Liver (tissue), 3 donors: ENCODE data around the gene XDH.

Experiments
- CTCF ChIP-seq: fragments of 150-350 bp; IDR thresholded peaks from 2 replicates; pipeline ENCODE4 v1.5.1; 2017; ENCODE audit warnings: improper control_type of control experiment, low read depth, low read length; ENCODE audit not compliant: missing input control
- FOXA1 ChIP-seq: IDR thresholded peaks from 2 replicates; pipeline ENCODE4 v1.6.1; 2016; ENCODE audit warnings: antibody characterized with exemption
- GABPA ChIP-seq, 2 donors: IDR thresholded peaks in 1 of 2; conservative IDR thresholded peaks in 1 of 2; 2 replicates each; pipeline ENCODE4 v1.6.1; 2016; ENCODE audit warnings: antibody characterized with exemption in 2 of 2, mild to moderate bottlenecking in 1 of 2, moderate library complexity in 1 of 2
- HNF4G ChIP-seq: IDR thresholded peaks from 2 replicates; pipeline ENCODE4 v1.6.1; 2016; ENCODE audit warnings: antibody characterized with exemption
- JUND ChIP-seq, 2 donors: IDR thresholded peaks; 2 replicates each; pipeline ENCODE4 v1.6.1; 2016; ENCODE audit warnings: antibody characterized with exemption in 2 of 2
- RAD21 ChIP-seq, 2 donors: IDR thresholded peaks; 2 replicates each; pipeline ENCODE4 v1.6.1; 2016; ENCODE audit warnings: antibody characterized with exemption in 2 of 2, mild to moderate bottlenecking in 2 of 2
- RXRA ChIP-seq, 2 donors: IDR thresholded peaks; 2 replicates each; pipeline ENCODE4 v1.6.1; 2017 to 2018; ENCODE audit warnings: antibody characterized with exemption in 2 of 2, mild to moderate bottlenecking in 1 of 2
- SP1 ChIP-seq: IDR thresholded peaks from 2 replicates; pipeline ENCODE4 v1.6.1; 2018; ENCODE audit warnings: antibody characterized with exemption, mild to moderate bottlenecking
- TAF1 ChIP-seq: conservative IDR thresholded peaks from 2 replicates; pipeline ENCODE4 v1.6.1; 2016; ENCODE audit warnings: antibody characterized with exemption, mild to moderate bottlenecking
- YY1 ChIP-seq: IDR thresholded peaks from 2 replicates; pipeline ENCODE4 v1.6.1; 2016; ENCODE audit warnings: antibody characterized with exemption, mild to moderate bottlenecking
- ZBTB33 ChIP-seq: IDR thresholded peaks from 2 replicates; pipeline ENCODE4 v1.6.1; 2016; ENCODE audit warnings: antibody characterized with exemption
- TF ChIP-seq, protein P1 (sequence below): IDR thresholded peaks from 2 replicates; pipeline ENCODE4 v1.6.1; 2016; ENCODE audit warnings: antibody characterized with exemption
- TF ChIP-seq, protein P2 (sequence below): IDR thresholded peaks from 2 replicates; pipeline ENCODE4 v1.6.1; 2016; ENCODE audit warnings: antibody characterized with exemption, mild to moderate bottlenecking
- TF ChIP-seq, protein P3 (sequence below): IDR thresholded peaks from 2 replicates; pipeline ENCODE4 v1.6.1; 2016; ENCODE audit warnings: antibody characterized with exemption
- donor health status: healthy.
- donor health status: healthy.

DNA sequence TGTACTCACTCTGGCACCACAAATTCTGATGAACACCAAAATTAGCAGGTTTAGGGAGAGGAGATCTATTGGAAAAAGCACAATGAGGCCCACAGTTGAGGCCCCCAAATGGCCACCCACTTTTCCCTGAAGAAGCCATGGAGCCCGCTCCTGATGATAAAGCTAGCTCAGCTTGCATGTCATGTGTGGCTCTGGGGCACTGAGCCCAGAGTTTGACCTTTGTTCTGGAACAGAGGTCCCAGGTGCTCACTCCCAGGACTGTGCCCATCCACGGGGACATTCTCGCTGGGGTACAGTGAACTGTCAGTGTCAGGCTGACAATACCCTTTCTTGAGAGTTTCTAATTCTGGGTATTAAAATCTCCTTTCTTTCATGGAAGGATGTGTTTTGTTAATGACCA, 36.2 kb downstream of the XDH start:
- TF ChIP-seq CTCF (no peak), RAD21 (IDR thresholded peaks at IDR 0.05) (peak in 1 of 2 donors; percentile 42), FOXA1 (peak; percentile 27), JUND (IDR thresholded peaks at IDR 0.05) (peak; percentile 26 to 51), RXRA (IDR thresholded peaks at IDR 0.05) (peak; percentile 91 to 93), TAF1 (no peak), HNF4G (peak; percentile 87), GABPA (IDR thresholded peaks at IDR 0.05 in 1 of 2, conservative IDR thresholded peaks at IDR 0.05 in 1 of 2) (peak in 1 of 2 donors; percentile 11), YY1 (peak; percentile 83), SP1 (peak; percentile 89), ZBTB33 (peak; percentile 79)
- TF ChIP-seq, protein P1, sequence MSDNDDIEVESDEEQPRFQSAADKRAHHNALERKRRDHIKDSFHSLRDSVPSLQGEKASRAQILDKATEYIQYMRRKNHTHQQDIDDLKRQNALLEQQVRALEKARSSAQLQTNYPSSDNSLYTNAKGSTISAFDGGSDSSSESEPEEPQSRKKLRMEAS: peak; percentile 88
- TF ChIP-seq, protein P2, sequence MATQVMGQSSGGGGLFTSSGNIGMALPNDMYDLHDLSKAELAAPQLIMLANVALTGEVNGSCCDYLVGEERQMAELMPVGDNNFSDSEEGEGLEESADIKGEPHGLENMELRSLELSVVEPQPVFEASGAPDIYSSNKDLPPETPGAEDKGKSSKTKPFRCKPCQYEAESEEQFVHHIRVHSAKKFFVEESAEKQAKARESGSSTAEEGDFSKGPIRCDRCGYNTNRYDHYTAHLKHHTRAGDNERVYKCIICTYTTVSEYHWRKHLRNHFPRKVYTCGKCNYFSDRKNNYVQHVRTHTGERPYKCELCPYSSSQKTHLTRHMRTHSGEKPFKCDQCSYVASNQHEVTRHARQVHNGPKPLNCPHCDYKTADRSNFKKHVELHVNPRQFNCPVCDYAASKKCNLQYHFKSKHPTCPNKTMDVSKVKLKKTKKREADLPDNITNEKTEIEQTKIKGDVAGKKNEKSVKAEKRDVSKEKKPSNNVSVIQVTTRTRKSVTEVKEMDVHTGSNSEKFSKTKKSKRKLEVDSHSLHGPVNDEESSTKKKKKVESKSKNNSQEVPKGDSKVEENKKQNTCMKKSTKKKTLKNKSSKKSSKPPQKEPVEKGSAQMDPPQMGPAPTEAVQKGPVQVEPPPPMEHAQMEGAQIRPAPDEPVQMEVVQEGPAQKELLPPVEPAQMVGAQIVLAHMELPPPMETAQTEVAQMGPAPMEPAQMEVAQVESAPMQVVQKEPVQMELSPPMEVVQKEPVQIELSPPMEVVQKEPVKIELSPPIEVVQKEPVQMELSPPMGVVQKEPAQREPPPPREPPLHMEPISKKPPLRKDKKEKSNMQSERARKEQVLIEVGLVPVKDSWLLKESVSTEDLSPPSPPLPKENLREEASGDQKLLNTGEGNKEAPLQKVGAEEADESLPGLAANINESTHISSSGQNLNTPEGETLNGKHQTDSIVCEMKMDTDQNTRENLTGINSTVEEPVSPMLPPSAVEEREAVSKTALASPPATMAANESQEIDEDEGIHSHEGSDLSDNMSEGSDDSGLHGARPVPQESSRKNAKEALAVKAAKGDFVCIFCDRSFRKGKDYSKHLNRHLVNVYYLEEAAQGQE: peak; percentile 67
- TF ChIP-seq, protein P3, sequence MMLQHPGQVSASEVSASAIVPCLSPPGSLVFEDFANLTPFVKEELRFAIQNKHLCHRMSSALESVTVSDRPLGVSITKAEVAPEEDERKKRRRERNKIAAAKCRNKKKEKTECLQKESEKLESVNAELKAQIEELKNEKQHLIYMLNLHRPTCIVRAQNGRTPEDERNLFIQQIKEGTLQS: no peak
